Measurements from ENCODE around the gene GPR21.

GPR21 gene

GRCh38 chr9:123033352-123033751, at the start of gene GPR21:
Gene GPR21, plus strand, starts transcription at chr9:123033667. Its CDS starts 900 bp downstream, at chr9:123034567.
- Mint-ChIP-seq H3K9me3 (no peaks in the 10 kb centered on the region), H3K4me3 (no peak within 1 kb of the TSS), H3K36me3 (ENCODE audit: low read depth) (peaks cover 15% of the 10 kb centered on the region), H3K27me3 (ENCODE audit: low read depth, poor library complexity) (no peaks in the 10 kb centered on the region), H3K27ac (peak within 1 kb of the TSS; percentile 79), H3K4me1 (peaks cover 21% of the 10 kb centered on the region)
- DNase-seq, result no peak
- TF ChIP-seq CTCF (IDR thresholded peaks at IDR 0.05), result no peak

- DNase-seq, result no peak
- peaks cover 10% of the 10 kb centered on the region for H3K4me1 Mint-ChIP-seq
- no peak for TF ChIP-seq CTCF (IDR thresholded peaks at IDR 0.05)
- H3K4me3 Mint-ChIP-seq, result no peak overlapping the region
- no peaks in the 10 kb centered on the region for H3K9me3 Mint-ChIP-seq
- H3K36me3 Mint-ChIP-seq (ENCODE audit: low read depth), result peaks cover 31% of the 10 kb centered on the region
- peak overlapping the region; percentile 39 for H3K27ac Mint-ChIP-seq
- no peaks in the 10 kb centered on the region for H3K27me3 Mint-ChIP-seq (ENCODE audit: low read depth, poor library complexity)
Observed at GRCh38 chr9:122986010-122986409, 47.5 kb upstream of the GPR21 start.

GRCh38 chr9:122988141-122988540, 45.3 kb upstream of the GPR21 start:
- DNase-seq, result no peak
- Mint-ChIP-seq H3K27ac (no peak overlapping the region), H3K4me3 (no peak overlapping the region), H3K4me1 (peaks cover 10% of the 10 kb centered on the region), H3K27me3 (ENCODE audit: low read depth, poor library complexity) (no peaks in the 10 kb centered on the region), H3K36me3 (ENCODE audit: low read depth) (peaks cover 31% of the 10 kb centered on the region), H3K9me3 (no peaks in the 10 kb centered on the region)
- TF ChIP-seq CTCF (IDR thresholded peaks at IDR 0.05), result no peak

GRCh38 chr9:122988920-122989621, 44.4 kb upstream of the GPR21 start:
- Mint-ChIP-seq H3K27ac (no peak overlapping the region), H3K4me1 (peaks cover 10% of the 10 kb centered on the region), H3K9me3 (no peaks in the 10 kb centered on the region), H3K36me3 (ENCODE audit: low read depth) (peaks cover 27% of the 10 kb centered on the region), H3K4me3 (no peak overlapping the region), H3K27me3 (ENCODE audit: low read depth, poor library complexity) (no peaks in the 10 kb centered on the region)
- no peak for TF ChIP-seq CTCF (IDR thresholded peaks at IDR 0.05)
- DNase-seq, result no peak

- H3K27me3 Mint-ChIP-seq (ENCODE audit: low read depth, poor library complexity), result no peaks in the 10 kb centered on the region
- H3K9me3 Mint-ChIP-seq, result no peaks in the 10 kb centered on the region
- H3K36me3 Mint-ChIP-seq (ENCODE audit: low read depth), result peaks cover 21% of the 10 kb centered on the region
- no peaks in the 10 kb centered on the region for H3K4me1 Mint-ChIP-seq
- no peak for DNase-seq
- H3K4me3 Mint-ChIP-seq, result no peak overlapping the region
- peak; percentile 54 for TF ChIP-seq CTCF (IDR thresholded peaks at IDR 0.05)
- H3K27ac Mint-ChIP-seq, result no peak overlapping the region
Observed at GRCh38 chr9:122991370-122991830, 42.1 kb upstream of the GPR21 start.

GRCh38 chr9:122996586-122996985, 36.9 kb upstream of the GPR21 start:
- DNase-seq, result no peak
- H3K27ac Mint-ChIP-seq, result no peak overlapping the region
- H3K9me3 Mint-ChIP-seq, result no peaks in the 10 kb centered on the region
- no peak for TF ChIP-seq CTCF (IDR thresholded peaks at IDR 0.05)
- no peaks in the 10 kb centered on the region for H3K27me3 Mint-ChIP-seq (ENCODE audit: low read depth, poor library complexity)
- peaks cover 53% of the 10 kb centered on the region for H3K36me3 Mint-ChIP-seq (ENCODE audit: low read depth)
- no peaks in the 10 kb centered on the region for H3K4me1 Mint-ChIP-seq
- no peak overlapping the region for H3K4me3 Mint-ChIP-seq
